ENCODE measurements around the gene BCL7A. TPM values are rescaled to one million over a fixed set of nuclear protein-coding genes. Genes with fewer than 3 reads are reported as not detected.
A peak's percentile ranks its signal among the peaks of the same experiment; 100 is the strongest.

BCL7A gene
- total and polyA plus RNA-seq, 9 of the 15 experiments (the other 6 are each of a cell fraction or from before 2014, with no cell fraction given), result 0.25 to 21.9 (median 14.9) TPM

- no peak for TF ChIP-seq RBM17 (IDR thresholded peaks at IDR 0.05; ENCODE audit: borderline replicate concordance, low read depth, low read length)
- no peak for TF ChIP-seq DIDO1 (tag; IDR thresholded peaks at IDR 0.05; ENCODE audit: low read depth)
- no peak for TF ChIP-seq ZBTB49 (CRISPR knock-in tag; IDR thresholded peaks at IDR 0.05; ENCODE audit: borderline replicate concordance)
- no peak for TF ChIP-seq FOXK2 (conservative IDR thresholded peaks at IDR 0.05 in 1 of 2, IDR thresholded peaks at IDR 0.05 in 1 of 2; ENCODE audit: low read depth in 2 of 2)
- TF ChIP-seq TEAD4 (IDR thresholded peaks at IDR 0.05; ENCODE audit: low read length), result no peak
- TF ChIP-seq TEAD4 (CRISPR knock-in tag; IDR thresholded peaks at IDR 0.05; ENCODE audit: borderline replicate concordance), result no peak
- no peak for TF ChIP-seq HINFP (tag; conservative IDR thresholded peaks at IDR 0.05; ENCODE audit: low read depth)
- TF ChIP-seq SREBF2 (CRISPR knock-in tag; IDR thresholded peaks at IDR 0.05), result no peak
- TF ChIP-seq ZNF282 (CRISPR knock-in tag; IDR thresholded peaks at IDR 0.05), result no peak
- TF ChIP-seq IRF2 (CRISPR knock-in tag; IDR thresholded peaks at IDR 0.05), result no peak
- peak; percentile 53; the same call in 1 of the 2 replicates for TF ChIP-seq NBN (IDR thresholded peaks at IDR 0.05; ENCODE audit: low read depth)
- TF ChIP-seq POLR3A (IDR thresholded peaks at IDR 0.05; ENCODE audit: borderline replicate concordance, extremely low read depth, insufficient read depth, insufficient read length), result no peak
- TF ChIP-seq ZNF764 (CRISPR knock-in tag; IDR thresholded peaks at IDR 0.05; ENCODE audit: low read depth), result no peak
- TF ChIP-seq NFRKB (IDR thresholded peaks at IDR 0.05; ENCODE audit: low read depth), result peak; percentile 7; the same call in 1 of the 2 replicates
- TF ChIP-seq MBD2 (IDR thresholded peaks at IDR 0.05; ENCODE audit: borderline replicate concordance, low read depth), result peak; percentile 11; the same call in 1 of the 2 replicates
- no peak for TF ChIP-seq HDAC6 (IDR thresholded peaks at IDR 0.05; ENCODE audit: low read depth, low read length)
- no peak for TF ChIP-seq ELK3 (CRISPR knock-in tag; IDR thresholded peaks at IDR 0.05)
- peak; percentile 42 to 60; a peak in 3 of 4 replicates for TF ChIP-seq NRF1 (conservative IDR thresholded peaks at IDR 0.05 in 1 of 2, IDR thresholded peaks at IDR 0.05 in 1 of 2)
- peak; percentile 57 for TF ChIP-seq SMARCA4 (IDR thresholded peaks at IDR 0.05)
These were observed 41.4 kb downstream of the BCL7A start (continued) for GRCh38 chr12:122062832-122063693.
